ENCODE data around the gene PRM1.

PRM1 gene

DNA sequence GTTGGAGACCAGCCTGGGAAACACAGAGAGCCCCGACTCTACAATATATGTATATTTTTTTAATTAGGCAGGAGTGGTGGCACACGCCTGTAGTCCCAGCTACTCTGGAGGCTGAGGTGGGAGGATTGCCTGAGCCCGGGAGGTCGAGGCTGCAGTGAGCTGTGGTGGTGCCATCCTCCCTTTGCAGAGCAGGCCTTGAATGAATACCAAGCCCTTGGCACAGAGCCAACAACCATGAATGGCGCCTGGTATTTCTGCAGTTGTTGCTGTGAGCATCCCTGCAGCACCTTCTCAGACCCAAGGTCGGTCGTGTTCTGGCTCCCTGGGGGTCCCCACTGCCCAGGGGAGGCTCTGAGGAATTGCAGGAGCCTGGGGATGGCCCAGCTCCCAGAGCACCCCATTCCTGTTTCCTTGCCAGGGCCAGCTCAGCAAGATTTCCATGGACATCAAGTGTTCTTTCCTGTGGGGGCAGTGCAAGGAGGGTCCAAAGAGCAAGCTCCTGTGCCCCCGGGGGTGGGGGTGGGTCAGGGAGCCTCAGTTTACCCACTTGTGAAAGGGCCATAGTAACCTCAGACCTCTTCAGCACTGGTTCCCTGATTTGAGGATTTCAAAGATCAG is 38.5 kb upstream of the PRM1 start:
- TF ChIP-seq, protein P1, sequence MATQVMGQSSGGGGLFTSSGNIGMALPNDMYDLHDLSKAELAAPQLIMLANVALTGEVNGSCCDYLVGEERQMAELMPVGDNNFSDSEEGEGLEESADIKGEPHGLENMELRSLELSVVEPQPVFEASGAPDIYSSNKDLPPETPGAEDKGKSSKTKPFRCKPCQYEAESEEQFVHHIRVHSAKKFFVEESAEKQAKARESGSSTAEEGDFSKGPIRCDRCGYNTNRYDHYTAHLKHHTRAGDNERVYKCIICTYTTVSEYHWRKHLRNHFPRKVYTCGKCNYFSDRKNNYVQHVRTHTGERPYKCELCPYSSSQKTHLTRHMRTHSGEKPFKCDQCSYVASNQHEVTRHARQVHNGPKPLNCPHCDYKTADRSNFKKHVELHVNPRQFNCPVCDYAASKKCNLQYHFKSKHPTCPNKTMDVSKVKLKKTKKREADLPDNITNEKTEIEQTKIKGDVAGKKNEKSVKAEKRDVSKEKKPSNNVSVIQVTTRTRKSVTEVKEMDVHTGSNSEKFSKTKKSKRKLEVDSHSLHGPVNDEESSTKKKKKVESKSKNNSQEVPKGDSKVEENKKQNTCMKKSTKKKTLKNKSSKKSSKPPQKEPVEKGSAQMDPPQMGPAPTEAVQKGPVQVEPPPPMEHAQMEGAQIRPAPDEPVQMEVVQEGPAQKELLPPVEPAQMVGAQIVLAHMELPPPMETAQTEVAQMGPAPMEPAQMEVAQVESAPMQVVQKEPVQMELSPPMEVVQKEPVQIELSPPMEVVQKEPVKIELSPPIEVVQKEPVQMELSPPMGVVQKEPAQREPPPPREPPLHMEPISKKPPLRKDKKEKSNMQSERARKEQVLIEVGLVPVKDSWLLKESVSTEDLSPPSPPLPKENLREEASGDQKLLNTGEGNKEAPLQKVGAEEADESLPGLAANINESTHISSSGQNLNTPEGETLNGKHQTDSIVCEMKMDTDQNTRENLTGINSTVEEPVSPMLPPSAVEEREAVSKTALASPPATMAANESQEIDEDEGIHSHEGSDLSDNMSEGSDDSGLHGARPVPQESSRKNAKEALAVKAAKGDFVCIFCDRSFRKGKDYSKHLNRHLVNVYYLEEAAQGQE (IDR thresholded peaks at IDR 0.05; ENCODE audit: insufficient read depth in 1 of 2, low read depth in 2 of 2, low read length in 2 of 2), result no peak
- TF ChIP-seq TAF1 (IDR thresholded peaks at IDR 0.05; ENCODE audit: borderline replicate concordance, insufficient read depth, low read length) (no peak), SIN3A (IDR thresholded peaks at IDR 0.05; ENCODE audit: borderline replicate concordance, insufficient read depth, low read length) (no peak)

- TF ChIP-seq POLR2AphosphoS5 (IDR thresholded peaks at IDR 0.05; ENCODE audit: low read depth, low read length) (no peak), SIN3A (IDR thresholded peaks at IDR 0.05; ENCODE audit: borderline replicate concordance, insufficient read depth, low read length) (no peak), FOXP2 (optimal IDR thresholded peaks at IDR 0.05; ENCODE audit: borderline replicate concordance, extremely low read depth, extremely low read length, insufficient read depth) (no peak), TAF1 (IDR thresholded peaks at IDR 0.05; ENCODE audit: borderline replicate concordance, insufficient read depth, low read length) (no peak)
- TF ChIP-seq, protein P1 (IDR thresholded peaks at IDR 0.05; ENCODE audit: insufficient read depth in 1 of 2, low read depth in 2 of 2, low read length in 2 of 2), result no peak
Observed at GRCh38 chr16:11318817-11319216, 37.7 kb upstream of the PRM1 start.

- TF ChIP-seq TAF1 (IDR thresholded peaks at IDR 0.05; ENCODE audit: borderline replicate concordance, insufficient read depth, low read length) (no peak), POLR2AphosphoS5 (IDR thresholded peaks at IDR 0.05; ENCODE audit: low read depth, low read length) (no peak)
- TF ChIP-seq, protein P1 (IDR thresholded peaks at IDR 0.05; ENCODE audit: insufficient read depth in 1 of 2, low read depth in 2 of 2, low read length in 2 of 2), result no peak
Observed at GRCh38 chr16:11316331-11317015, 35.3 kb upstream of the PRM1 start.

DNA sequence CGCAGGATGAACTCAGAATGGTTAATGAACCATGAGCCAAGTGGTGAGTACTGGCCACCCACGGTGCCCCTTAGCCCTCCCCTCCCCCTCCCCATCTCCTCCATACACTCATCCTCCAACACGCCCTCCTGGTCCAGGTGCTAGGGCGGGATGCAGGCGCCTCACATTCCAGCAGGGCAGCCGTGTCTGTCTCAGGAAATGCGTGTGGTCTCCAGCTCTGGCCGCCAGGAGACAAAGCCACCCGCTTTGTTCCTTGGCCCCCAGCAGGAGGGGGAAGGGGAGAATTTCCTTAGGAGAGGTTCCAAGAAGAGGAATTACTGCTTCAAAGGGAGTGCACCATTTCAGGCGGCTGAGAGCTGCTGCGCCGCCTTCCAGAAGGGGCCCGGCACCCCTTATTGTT is 34.4 kb upstream of the PRM1 start:
- TF ChIP-seq FOXP2 (optimal IDR thresholded peaks at IDR 0.05; ENCODE audit: borderline replicate concordance, extremely low read depth, extremely low read length, insufficient read depth) (no peak), TAF1 (IDR thresholded peaks at IDR 0.05; ENCODE audit: borderline replicate concordance, insufficient read depth, low read length) (no peak), SIN3A (IDR thresholded peaks at IDR 0.05; ENCODE audit: borderline replicate concordance, insufficient read depth, low read length) (no peak), POLR2AphosphoS5 (IDR thresholded peaks at IDR 0.05; ENCODE audit: low read depth, low read length) (no peak)
- TF ChIP-seq, protein P1 (IDR thresholded peaks at IDR 0.05; ENCODE audit: insufficient read depth in 1 of 2, low read depth in 2 of 2, low read length in 2 of 2), result no peak
